Glutamatergic neuron (in vitro differentiated cells): ENCODE measurements around the gene PHKG2. TPM values are rescaled to one million over a fixed set of nuclear protein-coding genes. Genes with fewer than 3 reads are reported as not detected.

Experiments used
- DNase-seq: peaks from one replicate; pipeline ENCODE4 v3.0.0; 2022
- H3K27ac Mint-ChIP-seq: one replicate; pipeline ENCODE4 v1.8.0; 2020; ENCODE audit warnings: mild to moderate bottlenecking, mixed read lengths, inconsistent platforms; ENCODE audit not compliant: unreplicated experiment
- H3K27me3 Mint-ChIP-seq: one replicate; pipeline ENCODE4 v1.8.0; 2020; ENCODE audit warnings: mild to moderate bottlenecking, moderate library complexity, mixed read lengths, inconsistent platforms; ENCODE audit not compliant: unreplicated experiment
- H3K36me3 Mint-ChIP-seq: one replicate; pipeline ENCODE4 v1.8.0; 2020; ENCODE audit warnings: mild to moderate bottlenecking, mixed read lengths, inconsistent platforms; ENCODE audit not compliant: unreplicated experiment
- H3K4me1 Mint-ChIP-seq: one replicate; pipeline ENCODE4 v1.8.0; 2020; ENCODE audit warnings: mild to moderate bottlenecking, low read depth, mixed read lengths, inconsistent platforms; ENCODE audit not compliant: unreplicated experiment
- H3K4me3 Mint-ChIP-seq: one replicate; pipeline ENCODE4 v1.8.0; 2020; ENCODE audit warnings: mild to moderate bottlenecking, mixed read lengths, inconsistent platforms; ENCODE audit not compliant: unreplicated experiment
- H3K9me3 Mint-ChIP-seq: one replicate; pipeline ENCODE4 v1.8.0; 2020; ENCODE audit warnings: mild to moderate bottlenecking, moderate library complexity, mixed read lengths, inconsistent platforms; ENCODE audit not compliant: unreplicated experiment
- CTCF ChIP-seq: fragments of 200-600 bp; sonication (generic); IDR thresholded peaks from one replicate; pipeline ENCODE4 v1.5.0; 2021; ENCODE audit not compliant: partially characterized antibody, unreplicated experiment
- total RNA-seq: library from RNA; stranded (reverse); fragmentation: NEBNext Ultra II Directional; extraction: Animal tissue kit (Norgen Biotek cat#: 25700); gene quantifications from one replicate; pipeline ENCODE4 v1.2.1, GENCODE V29; 2021; ENCODE audit not compliant: unreplicated experiment

PHKG2 gene
- total RNA-seq, 1 donor from 2014 or later = 32.6 TPM

GRCh38 chr16:30722443-30722842, 25.8 kb upstream of the PHKG2 start:
- H3K27me3 Mint-ChIP-seq = peaks cover 16% of the 10 kb centered on the region
- no peak overlapping the region for H3K4me3 Mint-ChIP-seq
- peaks cover 9% of the 10 kb centered on the region for H3K9me3 Mint-ChIP-seq
- H3K4me1 Mint-ChIP-seq = no peaks in the 10 kb centered on the region
- no peak overlapping the region for H3K27ac Mint-ChIP-seq
- DNase-seq = no peak
- no peak for TF ChIP-seq CTCF
- H3K36me3 Mint-ChIP-seq = peaks cover 17% of the 10 kb centered on the region

DNA sequence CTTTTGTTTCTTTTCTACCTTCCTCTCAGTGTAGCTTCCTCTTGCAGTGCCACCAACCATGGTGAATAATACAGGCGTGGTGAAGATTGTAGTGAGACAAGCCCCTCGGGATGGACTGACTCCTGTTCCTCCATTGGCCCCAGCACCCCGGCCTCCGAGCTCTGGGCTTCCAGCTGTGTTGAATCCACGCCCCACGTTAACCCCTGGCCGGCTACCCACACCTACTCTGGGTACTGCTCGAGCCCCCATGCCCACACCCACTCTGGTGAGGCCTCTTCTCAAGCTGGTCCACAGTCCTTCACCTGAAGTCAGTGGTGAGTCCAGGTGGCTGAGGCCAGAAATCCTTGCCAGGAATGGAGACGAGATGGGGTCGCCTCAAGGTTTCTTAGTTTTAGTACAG, 25.3 kb upstream of the PHKG2 start:
- H3K4me1 Mint-ChIP-seq = no peaks in the 10 kb centered on the region
- no peak overlapping the region for H3K27ac Mint-ChIP-seq
- H3K9me3 Mint-ChIP-seq = peaks cover 9% of the 10 kb centered on the region
- no peak overlapping the region for H3K4me3 Mint-ChIP-seq
- peaks cover 17% of the 10 kb centered on the region for H3K36me3 Mint-ChIP-seq
- H3K27me3 Mint-ChIP-seq = peaks cover 16% of the 10 kb centered on the region
- no peak for DNase-seq
- no peak for TF ChIP-seq CTCF

DNA sequence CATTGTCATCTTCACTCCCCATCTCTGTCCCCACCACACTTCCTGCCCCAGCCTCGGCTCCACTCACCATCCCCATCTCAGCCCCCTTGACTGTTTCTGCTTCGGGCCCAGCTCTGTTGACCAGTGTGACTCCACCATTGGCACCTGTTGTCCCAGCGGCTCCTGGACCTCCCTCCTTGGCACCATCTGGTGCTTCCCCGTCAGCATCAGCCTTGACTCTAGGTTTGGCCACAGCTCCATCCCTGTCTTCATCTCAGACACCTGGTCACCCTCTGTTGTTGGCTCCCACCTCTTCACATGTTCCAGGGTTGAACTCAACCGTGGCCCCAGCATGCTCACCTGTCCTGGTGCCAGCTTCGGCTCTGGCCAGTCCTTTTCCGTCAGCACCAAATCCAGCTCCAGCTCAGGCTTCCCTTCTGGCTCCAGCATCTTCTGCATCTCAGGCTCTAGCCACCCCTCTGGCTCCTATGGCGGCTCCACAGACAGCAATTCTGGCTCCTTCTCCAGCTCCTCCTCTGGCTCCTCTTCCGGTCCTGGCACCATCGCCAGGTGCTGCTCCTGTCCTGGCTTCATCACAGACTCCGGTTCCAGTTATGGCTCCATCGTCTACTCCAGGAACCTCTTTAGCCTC, 24.4 kb upstream of the PHKG2 start:
- H3K4me3 Mint-ChIP-seq = no peak overlapping the region
- no peaks in the 10 kb centered on the region for H3K4me1 Mint-ChIP-seq
- H3K27ac Mint-ChIP-seq = no peak overlapping the region
- H3K36me3 Mint-ChIP-seq = peaks cover 17% of the 10 kb centered on the region
- DNase-seq = no peak
- H3K9me3 Mint-ChIP-seq = peaks cover 9% of the 10 kb centered on the region
- H3K27me3 Mint-ChIP-seq = peaks cover 16% of the 10 kb centered on the region
- no peak for TF ChIP-seq CTCF

DNA sequence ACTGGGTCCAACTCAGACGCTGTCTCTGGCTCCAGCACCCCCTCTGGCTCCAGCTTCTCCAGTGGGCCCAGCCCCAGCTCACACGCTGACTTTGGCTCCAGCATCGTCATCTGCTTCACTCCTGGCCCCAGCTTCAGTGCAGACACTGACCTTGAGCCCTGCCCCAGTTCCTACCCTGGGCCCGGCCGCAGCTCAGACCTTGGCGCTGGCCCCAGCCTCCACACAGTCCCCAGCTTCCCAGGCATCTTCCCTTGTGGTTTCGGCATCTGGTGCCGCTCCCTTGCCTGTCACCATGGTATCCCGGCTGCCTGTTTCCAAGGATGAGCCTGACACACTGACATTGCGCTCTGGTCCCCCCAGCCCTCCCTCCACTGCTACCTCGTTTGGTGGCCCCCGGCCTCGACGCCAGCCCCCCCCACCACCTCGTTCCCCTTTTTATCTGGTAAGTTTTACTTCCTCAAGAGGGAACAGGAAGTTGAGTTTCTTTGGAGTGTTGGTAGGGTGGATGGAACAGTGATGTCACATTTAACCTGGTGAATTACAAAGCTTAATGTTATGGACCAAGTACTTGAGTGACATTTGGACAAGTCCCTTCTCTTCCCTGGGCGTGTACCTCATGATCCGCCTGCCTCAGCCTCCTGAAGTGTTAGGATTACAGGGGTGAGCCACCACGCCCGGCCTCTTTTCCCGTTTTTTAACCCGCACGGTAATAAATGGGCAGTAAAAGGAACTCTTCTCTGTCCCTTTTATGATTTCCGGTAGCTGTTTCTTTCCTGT, 23.4 kb upstream of the PHKG2 start:
- no peaks in the 10 kb centered on the region for H3K4me1 Mint-ChIP-seq
- H3K36me3 Mint-ChIP-seq = peaks cover 17% of the 10 kb centered on the region
- DNase-seq = no peak
- H3K4me3 Mint-ChIP-seq = no peak overlapping the region
- TF ChIP-seq CTCF = no peak
- H3K9me3 Mint-ChIP-seq = peaks cover 9% of the 10 kb centered on the region
- no peak overlapping the region for H3K27ac Mint-ChIP-seq
- peaks cover 16% of the 10 kb centered on the region for H3K27me3 Mint-ChIP-seq

DNA sequence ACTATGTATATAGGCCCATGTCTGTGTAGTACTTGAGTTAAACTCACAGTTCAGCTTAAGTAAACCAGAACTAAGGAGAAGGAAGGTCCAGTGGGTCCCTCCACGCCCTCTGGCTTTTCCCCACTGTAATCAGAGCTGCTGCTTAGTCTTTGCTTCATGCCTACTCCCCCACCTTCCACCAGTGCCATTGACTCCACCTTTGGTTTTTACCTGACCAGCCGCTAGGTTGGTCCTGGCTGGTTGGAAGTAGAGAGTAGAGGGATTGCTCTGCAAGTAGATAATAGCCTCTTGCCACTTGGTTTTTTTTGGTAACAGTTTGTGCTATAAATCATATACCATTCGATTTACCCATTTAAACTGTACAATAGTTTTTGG, 22.8 kb upstream of the PHKG2 start:
- H3K27ac Mint-ChIP-seq = no peak overlapping the region
- no peak overlapping the region for H3K4me3 Mint-ChIP-seq
- DNase-seq = no peak
- H3K36me3 Mint-ChIP-seq = peaks cover 17% of the 10 kb centered on the region
- no peak for TF ChIP-seq CTCF
- H3K4me1 Mint-ChIP-seq = no peaks in the 10 kb centered on the region
- peaks cover 9% of the 10 kb centered on the region for H3K9me3 Mint-ChIP-seq
- peaks cover 12% of the 10 kb centered on the region for H3K27me3 Mint-ChIP-seq
